ENCODE measurements around the gene POU2F3.

Gene POU2F3

GRCh38 chr11:120239713-120240640 is at the start of gene POU2F3:
TSS of gene POU2F3 (plus strand) at chr11:120240140. CDS start at chr11:120240344, 204 bp downstream.
- no peak for DNase-seq

- no peak for DNase-seq
Measured at GRCh38 chr11:120191058-120191457, 48.9 kb upstream of the POU2F3 start.

- no peak for DNase-seq
Measured at GRCh38 chr11:120192831-120193625, 46.9 kb upstream of the POU2F3 start.

GRCh38 chr11:120194166-120194565 is 45.8 kb upstream of the POU2F3 start:
- DNase-seq, result no peak

GRCh38 chr11:120195601-120196320 is 44.2 kb upstream of the POU2F3 start:
- DNase-seq, result no peak

GRCh38 chr11:120196826-120197225 is 43.1 kb upstream of the POU2F3 start:
- DNase-seq, result no peak

- no peak for DNase-seq
Measured at GRCh38 chr11:120197251-120197891, 42.6 kb upstream of the POU2F3 start.

- DNase-seq, result no peak
Measured at GRCh38 chr11:120197977-120198376, 42.0 kb upstream of the POU2F3 start.

GRCh38 chr11:120198403-120198786 is 41.5 kb upstream of the POU2F3 start:
- no peak for DNase-seq

GRCh38 chr11:120198787-120199469 is 41.0 kb upstream of the POU2F3 start:
- no peak for DNase-seq

GRCh38 chr11:120199613-120200012 is 40.3 kb upstream of the POU2F3 start:
- DNase-seq, result no peak

- DNase-seq, result no peak
Measured at GRCh38 chr11:120200677-120201076, 39.3 kb upstream of the POU2F3 start.

- DNase-seq, result no peak
Measured at GRCh38 chr11:120201653-120202052, 38.3 kb upstream of the POU2F3 start.

- DNase-seq, result no peak
Measured at GRCh38 chr11:120203626-120204025, 36.3 kb upstream of the POU2F3 start.

GRCh38 chr11:120205596-120206161 is 34.3 kb upstream of the POU2F3 start:
- no peak for DNase-seq

- no peak for DNase-seq
Measured at GRCh38 chr11:120207512-120207911, 32.4 kb upstream of the POU2F3 start.

- DNase-seq, result no peak
Measured at GRCh38 chr11:120208001-120208441, 31.9 kb upstream of the POU2F3 start.

- DNase-seq, result no peak
Measured at GRCh38 chr11:120208777-120209176, 31.2 kb upstream of the POU2F3 start.

GRCh38 chr11:120209746-120210625 is 30.0 kb upstream of the POU2F3 start:
- no peak for DNase-seq
